Stimulated activated CD4-positive, alpha-beta T cell treated with anti-CD3 and anti-CD28 coated beads, Interleukin-4, amount 100 ng/mL, for 1 hour (primary cell): Measurements from ENCODE around the gene SRPK2.

Source experiments
- DNase-seq: peaks from one replicate; pipeline ENCODE4 v3.0.0-alpha.2; 2020

Gene SRPK2

DNA sequence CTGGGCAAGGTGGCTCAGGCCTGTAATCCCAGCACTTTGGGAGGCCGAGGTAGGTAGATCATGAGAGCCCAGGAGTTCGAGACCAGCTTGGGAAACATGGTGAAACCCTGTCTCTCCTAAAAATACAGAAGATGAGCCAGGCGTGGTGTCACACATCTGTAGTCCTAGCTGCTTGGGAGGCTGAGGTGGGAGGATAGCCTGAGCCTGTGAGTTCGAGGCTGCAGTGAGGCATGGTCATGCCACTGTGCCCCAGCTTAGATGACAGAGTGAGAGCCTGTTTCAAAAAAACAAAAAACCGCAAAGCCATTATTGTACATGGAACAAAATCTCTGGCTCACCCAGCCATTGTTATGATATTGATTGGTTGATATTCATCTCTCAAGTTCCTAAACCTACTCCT is 321.0 kb downstream of the SRPK2 start:
- DNase-seq: no peak
